SK-N-SH treated with all-trans-retinoic acid at 6 μM for 48 hours (cell line): ENCODE results near the gene FBXO17.

ENCODE experiments used
- ATAC-seq: fragments of 200-7000 bp; cut with Tn5 transposase; 3 replicates; pipeline ENCODE4 v1.9.1; 2020; ENCODE audit warnings: mild to moderate bottlenecking, moderate library complexity
- BACH2 ChIP-seq: fragments of 250-450 bp; sonication (Bioruptor Pico); IDR thresholded peaks from 2 replicates; pipeline ENCODE4 v1.9.0; 2021; ENCODE audit warnings: mild to moderate bottlenecking, borderline replicate concordance
- CREB5 ChIP-seq: fragments of 250-450 bp; sonication (Bioruptor Pico); IDR thresholded peaks from 2 replicates; pipeline ENCODE4 v1.5.1; 2020; ENCODE audit warnings: low read depth, mild to moderate bottlenecking, moderate library complexity
- CSRNP3 ChIP-seq: fragments of 250-450 bp; sonication (Bioruptor Pico); IDR thresholded peaks from 2 replicates; pipeline ENCODE4 v1.5.1; 2021; ENCODE audit warnings: mild to moderate bottlenecking, moderate library complexity
- ESRRG ChIP-seq: fragments of 250-450 bp; sonication (Bioruptor Pico); IDR thresholded peaks from 2 replicates; pipeline ENCODE4 v1.6.1; 2021; ENCODE audit warnings: mild to moderate bottlenecking
- GLIS3 ChIP-seq: fragments of 250-450 bp; sonication (Bioruptor Pico); IDR thresholded peaks from 2 replicates; pipeline ENCODE4 v1.5.0; 2020; ENCODE audit warnings: mild to moderate bottlenecking, moderate library complexity
- ISL1 ChIP-seq: fragments of 250-450 bp; sonication (Bioruptor Pico); IDR thresholded peaks from 2 replicates; pipeline ENCODE4 v2.1.2; 2022; ENCODE audit warnings: mild to moderate bottlenecking, moderate library complexity
- OSR1 ChIP-seq: fragments of 250-450 bp; sonication (Bioruptor Pico); IDR thresholded peaks from 2 replicates; pipeline ENCODE4 v1.8.0; 2022; ENCODE audit warnings: moderate library complexity, mild to moderate bottlenecking, inconsistent platforms
- PATZ1 ChIP-seq: fragments of 250-450 bp; sonication (Bioruptor Pico); IDR thresholded peaks from 2 replicates; pipeline ENCODE4 v1.8.0; 2020; ENCODE audit warnings: mild to moderate bottlenecking, moderate library complexity, borderline replicate concordance
- POU6F1 ChIP-seq: fragments of 250-450 bp; sonication (Bioruptor Pico); IDR thresholded peaks from 2 replicates; pipeline ENCODE4 v1.8.0; 2021; ENCODE audit warnings: low read depth, mild to moderate bottlenecking, moderate library complexity, borderline replicate concordance
- PPARA ChIP-seq: fragments of 250-450 bp; sonication (Bioruptor Pico); IDR thresholded peaks from 2 replicates; pipeline ENCODE4 v1.5.0; 2020; ENCODE audit warnings: mild to moderate bottlenecking, borderline replicate concordance
- RARB ChIP-seq: fragments of 250-450 bp; sonication (Bioruptor Pico); IDR thresholded peaks from 2 replicates; pipeline ENCODE4 v1.8.0; 2021; ENCODE audit warnings: mild to moderate bottlenecking, moderate library complexity
- SNAI2 ChIP-seq: fragments of 250-450 bp; sonication (Bioruptor Pico); IDR thresholded peaks from 2 replicates; pipeline ENCODE4 v1.5.0; 2020; ENCODE audit warnings: mild to moderate bottlenecking, moderate library complexity
- TCF4 ChIP-seq: fragments of 250-450 bp; sonication (Bioruptor Pico); IDR thresholded peaks from 2 replicates; pipeline ENCODE4 v1.8.0; 2021; ENCODE audit warnings: mild to moderate bottlenecking, moderate library complexity, borderline replicate concordance
- TOX ChIP-seq: fragments of 250-450 bp; sonication (Bioruptor Pico); IDR thresholded peaks from 2 replicates; pipeline ENCODE4 v1.8.0; 2021; ENCODE audit warnings: mild to moderate bottlenecking, moderate library complexity, borderline replicate concordance
- TSHZ2 ChIP-seq: fragments of 250-450 bp; sonication (Bioruptor Pico); IDR thresholded peaks from 2 replicates; pipeline ENCODE4 v1.5.0; 2020; ENCODE audit warnings: mild to moderate bottlenecking, moderate library complexity
- ZC3H10 ChIP-seq: fragments of 250-450 bp; sonication (Bioruptor Pico); IDR thresholded peaks from 2 replicates; pipeline ENCODE4 v1.5.1; 2021; ENCODE audit warnings: mild to moderate bottlenecking, moderate library complexity
- ZFP3 ChIP-seq: fragments of 250-450 bp; sonication (Bioruptor Pico); IDR thresholded peaks from 2 replicates; pipeline ENCODE4 v1.5.0; 2020; ENCODE audit warnings: mild to moderate bottlenecking, moderate library complexity
- ZFP30 ChIP-seq: fragments of 450-650 bp; formaldehyde crosslinking; IDR thresholded peaks from 2 replicates; pipeline ENCODE4 v1.5.0; 2022; ENCODE audit warnings: mild to moderate bottlenecking, moderate library complexity
- ZNF565 ChIP-seq: fragments of 450-650 bp; formaldehyde crosslinking; conservative IDR thresholded peaks from 2 replicates; pipeline ENCODE4 v1.5.0; 2020; ENCODE audit warnings: low read depth, mild to moderate bottlenecking, moderate library complexity
- ZNF8 ChIP-seq: fragments of 450-650 bp; formaldehyde crosslinking; IDR thresholded peaks from 2 replicates; pipeline ENCODE4 v1.5.0; 2020; ENCODE audit warnings: mild to moderate bottlenecking, moderate library complexity

The FBXO17 gene

GRCh38 chr19:38928391-38929001 is 47.0 kb downstream of the FBXO17 start:
- TF ChIP-seq ISL1 (CRISPR knock-in tag) (no peak), BACH2 (CRISPR knock-in tag) (no peak), CSRNP3 (CRISPR knock-in tag) (no peak), POU6F1 (CRISPR knock-in tag) (no peak), OSR1 (CRISPR knock-in tag) (no peak), ESRRG (no peak), TSHZ2 (CRISPR knock-in tag) (no peak), PATZ1 (CRISPR knock-in tag) (no peak), TCF4 (CRISPR knock-in tag) (no peak), RARB (CRISPR knock-in tag) (no peak), ZNF8 (CRISPR knock-in tag) (no peak), SNAI2 (CRISPR knock-in tag) (no peak), ZNF565 (CRISPR knock-in tag) (no peak), GLIS3 (CRISPR knock-in tag) (no peak), ZFP30 (CRISPR knock-in tag) (no peak), PPARA (CRISPR knock-in tag) (no peak), ZC3H10 (CRISPR knock-in tag) (no peak)

GRCh38 chr19:38924388-38924787 is 51.2 kb downstream of the FBXO17 start:
- no peak for ATAC-seq
- TF ChIP-seq TSHZ2 (CRISPR knock-in tag) = no peak
- TF ChIP-seq ZC3H10 (CRISPR knock-in tag) = no peak

More at GRCh38 chr19:38928391-38929001, 47.0 kb downstream of the FBXO17 start:
- ATAC-seq = no peak

GRCh38 chr19:38922482-38922881 is 53.1 kb downstream of the FBXO17 start:
- no peak for ATAC-seq
- TF ChIP-seq ZFP3 (CRISPR knock-in tag) = no peak
- no peak for TF ChIP-seq BACH2 (CRISPR knock-in tag)
- no peak for TF ChIP-seq ISL1 (CRISPR knock-in tag)
- no peak for TF ChIP-seq RARB (CRISPR knock-in tag)
- no peak for TF ChIP-seq PPARA (CRISPR knock-in tag)
- TF ChIP-seq TOX (CRISPR knock-in tag) = no peak
- TF ChIP-seq ZNF565 (CRISPR knock-in tag) = no peak
- TF ChIP-seq CSRNP3 (CRISPR knock-in tag) = no peak
- TF ChIP-seq SNAI2 (CRISPR knock-in tag) = no peak
- no peak for TF ChIP-seq OSR1 (CRISPR knock-in tag)
- TF ChIP-seq GLIS3 (CRISPR knock-in tag) = no peak
- TF ChIP-seq CREB5 (CRISPR knock-in tag) = no peak
